GM19351 (cell line): ENCODE measurements around the gene MGMT.

ENCODE experiments used
- ATAC-seq: cut with Tn5 transposase; IDR thresholded peaks from one replicate; pipeline ENCODE4 v1.9.1; 2021; ENCODE audit warnings: mild to moderate bottlenecking, moderate library complexity; ENCODE audit not compliant: unreplicated experiment

Gene MGMT

DNA sequence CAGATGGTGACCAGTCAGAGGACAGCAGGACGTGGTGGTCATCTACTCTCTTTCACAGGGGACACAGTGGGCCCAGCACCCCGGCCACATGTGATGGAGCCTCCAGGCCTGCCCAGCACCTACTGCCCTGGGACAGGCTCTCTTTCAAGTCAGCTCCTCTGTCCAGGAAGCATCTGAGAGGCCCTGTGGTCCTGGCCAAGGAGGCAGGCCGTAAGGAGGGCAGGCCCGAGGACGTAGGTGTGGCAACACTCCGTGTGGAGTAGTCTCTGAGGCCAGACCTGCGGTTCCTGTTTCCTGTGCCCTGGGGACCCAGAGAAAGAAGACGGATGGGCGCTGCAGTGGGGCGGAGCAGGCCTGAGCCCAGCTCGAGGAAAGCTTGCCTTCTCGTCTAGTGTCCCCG is 317.9 kb downstream of the MGMT start:
- no peak for ATAC-seq

DNA sequence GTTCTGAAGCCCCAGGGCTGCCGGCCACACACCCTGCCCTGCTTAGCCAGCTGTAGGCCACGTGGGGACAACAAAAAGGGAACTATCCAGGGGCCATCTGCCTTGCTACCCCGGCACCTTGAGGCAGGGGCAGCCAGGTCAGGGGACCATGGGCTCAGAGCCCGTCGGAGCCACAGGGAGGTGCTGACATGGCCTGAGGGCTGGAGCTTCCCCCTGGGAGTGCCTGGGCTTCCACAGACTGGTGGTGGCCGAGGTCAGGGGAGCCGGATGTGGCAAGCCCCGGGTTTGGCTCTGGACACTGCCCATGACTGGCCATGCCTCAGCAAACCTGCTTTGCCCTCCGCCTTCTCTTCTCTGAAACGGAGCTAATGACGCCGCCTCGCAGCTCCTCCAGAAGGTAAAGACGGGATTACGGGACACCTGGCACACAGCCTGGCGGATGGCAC is 318.5 kb downstream of the MGMT start:
- ATAC-seq = no peak

DNA sequence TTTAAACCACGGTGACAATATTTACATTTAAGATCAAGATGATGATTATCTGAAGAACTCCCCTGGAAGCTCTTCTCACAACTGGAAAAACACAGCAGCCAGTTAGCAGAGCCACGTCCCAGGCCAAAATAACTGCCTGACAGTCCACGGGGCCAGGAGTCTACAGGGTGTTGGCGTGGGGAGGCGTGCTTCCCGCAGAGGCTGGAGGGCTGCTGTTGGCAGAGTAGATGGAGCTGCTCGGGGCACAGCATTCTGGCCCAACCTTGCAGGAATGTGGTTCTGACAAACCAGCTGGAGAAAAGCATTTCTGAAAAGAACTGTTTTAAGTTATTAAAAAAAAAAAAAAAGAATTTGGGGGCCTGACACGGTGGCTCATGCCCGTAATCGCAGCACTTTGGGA is 319.2 kb downstream of the MGMT start:
- no peak for ATAC-seq

DNA sequence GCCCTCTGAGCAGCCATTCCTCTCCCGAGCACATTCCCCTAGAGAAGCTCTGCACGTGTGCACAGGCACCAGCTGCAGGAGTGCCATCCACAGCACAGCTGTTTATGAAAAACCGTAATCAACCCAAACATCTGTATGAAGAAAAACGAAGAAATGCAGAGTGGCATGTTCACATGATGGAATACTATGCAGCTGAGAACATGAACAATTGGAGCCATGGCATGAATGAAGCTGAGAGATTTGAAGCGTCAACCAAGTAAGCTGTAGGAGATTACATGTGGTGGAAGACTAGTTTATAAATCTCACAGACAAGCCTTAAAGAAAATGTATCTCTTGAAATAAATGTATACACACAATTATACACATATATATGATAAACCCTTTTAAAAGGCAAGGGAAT is 320.5 kb downstream of the MGMT start:
- ATAC-seq = no peak

DNA sequence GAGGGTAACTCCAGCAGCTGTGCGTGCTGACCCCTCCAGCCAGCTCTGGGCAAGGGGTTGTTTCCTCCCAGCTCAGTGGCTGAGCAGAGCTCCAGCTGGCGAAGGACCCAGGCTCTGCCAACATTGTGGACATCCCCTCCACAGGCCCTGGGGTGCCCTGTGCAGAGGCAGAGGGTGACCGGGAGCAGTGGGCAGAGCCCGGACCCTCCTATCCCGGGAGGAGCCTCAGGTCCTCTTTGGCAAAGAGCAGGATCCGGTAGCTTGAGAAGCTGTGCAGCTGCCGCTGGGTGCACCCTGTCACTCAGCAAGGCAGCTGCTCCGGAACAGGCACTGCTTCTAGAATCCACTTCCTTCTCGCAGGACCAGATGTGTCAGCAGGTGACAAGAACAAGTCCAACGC is 321.2 kb downstream of the MGMT start:
- no peak for ATAC-seq

DNA sequence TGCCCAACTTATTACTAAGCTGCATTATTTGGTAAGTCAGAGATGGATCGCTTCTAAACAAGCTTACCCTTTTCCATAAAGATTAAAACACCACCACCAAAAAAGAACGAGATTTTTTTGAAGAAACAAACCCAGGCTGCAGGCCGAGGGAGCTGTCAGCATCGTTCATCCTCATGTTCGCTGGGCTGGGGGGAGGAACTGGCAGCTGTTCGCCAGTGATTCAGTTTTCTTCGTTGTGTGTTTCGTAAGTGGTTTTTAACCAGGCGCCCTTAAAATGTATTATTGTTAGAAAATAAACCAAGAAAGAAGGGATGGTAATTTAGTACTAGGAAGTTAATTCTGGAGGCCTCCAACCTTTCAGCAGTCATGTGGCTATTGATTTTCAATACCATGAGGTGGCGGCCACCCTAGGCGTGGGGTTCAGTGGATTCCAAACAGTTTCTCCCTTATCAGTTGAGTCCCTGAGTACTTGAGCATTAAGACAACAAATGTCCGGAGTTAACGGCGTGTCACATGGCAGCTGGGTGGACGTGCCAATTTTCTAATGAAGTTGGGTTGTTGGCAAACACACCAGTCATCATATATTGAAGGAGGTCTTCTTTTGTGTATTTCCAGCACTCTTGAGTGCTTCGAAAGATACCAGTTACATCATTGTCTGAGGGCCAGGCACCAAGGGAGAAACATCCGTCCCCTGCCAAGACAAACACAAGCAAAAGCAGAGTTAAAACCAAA is 323.8 kb downstream of the MGMT start:
- no peak for ATAC-seq

DNA sequence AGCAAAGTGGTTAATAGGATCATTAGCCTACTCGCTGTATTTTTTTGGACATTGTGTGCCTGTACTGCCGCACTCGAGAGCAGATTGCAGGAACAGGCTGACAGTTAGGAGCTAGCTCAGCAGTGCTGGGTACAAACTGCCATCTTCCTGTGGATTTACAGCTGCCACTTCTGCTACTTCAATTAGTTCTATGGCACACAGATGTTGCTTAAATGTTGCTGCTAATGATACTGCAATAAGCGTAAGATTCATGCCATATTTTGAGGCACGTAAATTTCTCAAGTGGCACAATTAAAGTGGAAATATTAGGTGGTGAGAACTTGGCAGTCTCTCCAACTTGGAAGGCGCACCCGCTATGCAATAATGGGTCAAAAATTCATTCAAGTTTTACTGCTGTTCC is 325.1 kb downstream of the MGMT start:
- ATAC-seq = no peak

DNA sequence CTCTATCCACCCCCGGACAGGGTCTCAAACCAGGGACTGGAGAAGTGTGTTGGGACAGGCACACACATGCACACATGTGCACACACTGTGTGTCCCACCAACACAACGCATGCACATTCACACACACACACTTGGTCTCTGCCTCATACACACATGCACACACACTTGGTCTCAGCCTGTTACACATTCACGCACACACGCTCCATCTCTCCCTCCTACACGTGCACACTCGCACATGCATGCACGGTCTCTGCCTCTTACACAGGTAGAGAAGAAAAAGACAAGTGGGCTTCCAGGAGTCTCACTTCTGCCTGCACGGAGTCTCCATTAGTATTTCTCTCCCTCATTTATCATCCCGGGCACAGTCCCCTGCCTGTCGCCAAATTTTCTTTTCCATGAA is 325.8 kb downstream of the MGMT start:
- ATAC-seq = no peak

DNA sequence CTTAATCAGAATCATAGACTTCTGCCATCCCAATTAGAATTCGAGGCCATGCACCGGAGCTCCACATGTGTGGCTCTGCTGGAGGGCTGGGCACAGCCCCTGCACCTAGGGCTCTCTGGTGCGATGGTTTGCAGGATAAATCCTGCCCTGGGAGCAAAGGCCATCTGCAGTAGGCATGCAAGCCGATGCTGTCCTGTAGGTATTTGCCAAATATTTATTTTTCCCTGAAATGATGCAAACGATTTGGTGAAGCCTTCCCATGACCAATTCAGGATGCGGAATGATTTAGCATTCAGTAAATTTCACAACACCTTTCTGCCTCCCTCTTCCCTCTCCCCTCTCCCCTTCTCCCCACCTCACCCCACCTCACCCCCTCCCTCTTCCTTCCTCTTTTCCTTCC is 326.4 kb downstream of the MGMT start:
- ATAC-seq = no peak

DNA sequence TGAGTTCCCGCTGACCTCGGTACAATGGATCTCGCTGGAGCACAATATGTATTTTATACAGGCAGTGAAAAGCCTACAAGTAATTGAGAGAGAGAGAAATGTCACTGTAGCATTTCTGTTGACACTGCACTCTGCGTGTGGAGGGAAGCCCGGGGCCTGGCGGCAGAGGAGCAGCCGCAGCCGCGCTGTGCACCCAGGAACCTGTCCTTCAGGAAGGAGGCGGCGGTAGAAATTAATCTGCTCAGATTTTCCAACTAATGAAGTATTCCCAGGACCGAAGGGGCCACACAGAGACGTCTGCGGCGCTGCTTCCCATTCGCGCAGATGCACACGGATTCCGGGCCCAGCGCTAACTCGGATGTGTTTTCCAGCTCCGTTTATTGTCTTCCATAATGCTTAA is 327.0 kb downstream of the MGMT start:
- no peak for ATAC-seq

DNA sequence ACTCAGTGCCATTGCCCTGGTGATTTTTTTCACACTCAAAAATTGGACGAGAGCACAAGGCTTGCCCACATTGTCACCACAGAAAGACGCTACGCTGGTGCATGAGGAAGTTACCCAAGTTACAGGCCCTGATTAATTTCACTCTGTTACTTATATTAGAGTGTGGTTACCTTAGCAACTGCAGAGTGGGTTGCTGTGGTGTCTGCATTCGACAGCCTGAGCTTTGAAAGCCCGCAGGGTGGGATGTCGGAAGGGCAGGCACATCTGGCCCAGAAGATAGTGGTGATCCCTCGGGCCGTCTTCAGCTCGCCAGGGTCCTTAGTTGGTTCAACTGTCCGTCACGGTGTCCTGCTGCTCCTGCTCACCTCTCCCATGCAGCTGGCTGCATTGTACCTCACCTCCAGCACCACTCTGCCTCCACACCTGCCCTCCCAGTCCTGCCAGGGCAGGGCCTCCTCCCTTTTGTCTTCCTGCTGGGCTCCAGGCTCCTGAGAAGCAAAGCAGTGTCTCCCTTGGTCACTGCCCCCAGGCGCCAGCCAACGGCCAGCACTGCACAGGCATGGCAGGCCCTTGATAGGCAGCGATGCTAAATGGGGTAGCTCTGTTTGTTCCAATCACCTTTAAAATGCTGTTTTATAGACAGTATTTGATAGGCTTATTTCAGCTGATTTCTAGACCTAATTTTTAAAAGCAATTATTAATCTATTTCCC is 329.8 kb downstream of the MGMT start:
- ATAC-seq = no peak

DNA sequence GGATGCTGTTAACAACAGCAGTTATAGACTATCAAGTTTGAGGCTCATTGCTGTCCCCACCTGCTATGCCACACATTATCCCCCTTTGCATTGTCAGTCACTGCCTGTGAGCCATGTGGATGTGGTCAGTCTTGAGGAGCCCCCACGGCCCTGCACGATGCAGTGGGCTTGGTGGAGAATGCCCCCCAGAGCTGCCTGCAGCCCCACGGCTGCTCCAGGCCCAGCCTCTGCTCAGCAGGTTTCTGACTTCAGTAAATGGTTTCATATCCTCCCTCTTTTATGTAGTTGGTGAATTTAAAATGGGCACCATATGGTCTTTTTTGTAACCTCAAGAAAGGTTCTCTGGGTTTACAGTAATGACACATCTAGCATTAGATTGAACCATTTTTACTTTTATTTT is 332.9 kb downstream of the MGMT start:
- ATAC-seq = no peak

DNA sequence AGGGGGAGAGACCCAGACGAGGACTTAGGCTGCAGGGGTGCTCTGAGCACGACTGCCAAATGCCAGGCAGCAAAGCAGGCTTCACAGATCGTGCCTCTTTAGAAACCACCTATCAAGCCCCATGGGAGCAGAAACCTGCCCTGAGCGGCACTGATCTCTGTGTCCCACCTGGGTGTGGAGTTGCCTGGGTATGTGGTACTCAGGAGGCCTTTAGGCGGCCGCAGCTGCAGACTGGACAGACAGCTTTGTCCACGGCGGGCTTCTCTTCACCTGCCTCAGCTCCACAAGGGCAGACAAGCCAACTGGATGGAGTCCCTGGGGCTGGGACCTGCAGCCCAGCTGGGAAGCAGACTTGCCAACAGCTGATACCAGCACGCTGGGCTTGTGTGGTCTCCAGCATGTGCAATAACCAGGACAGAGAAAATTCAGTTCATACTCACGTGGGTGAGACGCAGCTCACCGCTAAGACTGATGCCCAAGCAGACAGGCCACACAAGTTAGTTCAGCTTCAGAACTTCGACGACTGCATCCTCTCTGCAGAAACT is 333.8 kb downstream of the MGMT start:
- no peak for ATAC-seq

DNA sequence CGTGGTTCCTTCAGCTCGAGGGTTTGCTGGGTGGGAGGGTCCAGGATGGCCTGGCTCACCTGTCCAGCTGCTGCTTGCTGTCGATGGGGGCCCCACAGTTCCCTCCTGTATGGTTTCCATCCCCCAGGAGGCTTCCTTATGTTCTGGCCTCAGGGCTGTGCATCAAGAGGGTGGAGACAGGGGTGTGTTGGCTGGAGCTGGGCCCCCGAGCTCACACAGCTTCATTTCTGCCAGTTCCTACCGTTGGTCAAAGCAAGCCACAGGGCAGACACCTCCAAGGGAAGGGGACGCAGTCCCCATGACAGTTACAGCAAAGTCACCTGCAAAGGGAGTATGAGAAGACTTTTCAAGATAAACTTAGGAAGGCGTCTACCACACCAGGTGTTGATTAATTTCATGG is 340.2 kb downstream of the MGMT start:
- no peak for ATAC-seq

DNA sequence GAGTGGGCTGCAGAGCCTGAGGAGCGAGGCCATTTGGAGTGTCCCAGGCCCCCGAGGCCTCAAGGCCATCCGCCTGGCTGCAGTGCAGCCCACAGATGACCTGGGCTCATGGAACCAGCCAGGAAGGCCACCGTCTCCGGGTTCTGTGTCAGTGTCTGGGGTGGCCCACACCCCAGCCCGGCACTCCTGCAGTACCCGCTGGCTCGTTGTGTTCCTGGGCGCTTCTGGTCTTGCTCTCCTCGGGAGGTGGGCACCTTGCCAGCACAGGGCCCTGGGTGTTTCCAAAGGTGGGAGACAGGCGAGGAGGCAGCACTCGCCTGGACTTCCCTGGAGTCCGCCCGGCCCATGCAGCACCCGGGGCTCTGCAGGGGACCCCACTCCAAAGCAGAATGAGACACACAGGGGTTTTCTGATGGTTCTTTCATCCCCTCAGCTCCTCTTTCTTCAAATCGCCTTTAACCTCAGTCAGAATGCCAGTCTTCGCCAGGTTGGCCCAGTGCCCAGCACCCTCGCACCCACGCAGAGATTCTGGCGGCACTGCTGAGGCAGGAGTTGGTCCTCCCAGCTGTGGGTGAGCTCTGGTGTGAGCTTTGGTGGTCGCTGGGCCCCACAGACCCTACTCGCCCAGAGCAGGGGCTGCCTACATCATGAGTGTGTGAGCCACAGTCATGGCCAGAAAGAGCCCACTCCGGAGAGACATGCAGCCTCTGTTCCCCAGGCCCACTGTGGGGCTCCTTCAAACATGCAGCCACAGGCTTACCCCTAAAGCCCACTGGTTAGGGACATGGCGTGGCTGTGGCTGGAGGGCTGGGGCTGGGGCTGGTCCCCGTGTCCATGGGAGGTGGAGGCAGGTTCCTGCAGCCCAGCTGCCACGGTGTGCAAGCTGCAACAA is 341.3 kb downstream of the MGMT start:
- no peak for ATAC-seq

DNA sequence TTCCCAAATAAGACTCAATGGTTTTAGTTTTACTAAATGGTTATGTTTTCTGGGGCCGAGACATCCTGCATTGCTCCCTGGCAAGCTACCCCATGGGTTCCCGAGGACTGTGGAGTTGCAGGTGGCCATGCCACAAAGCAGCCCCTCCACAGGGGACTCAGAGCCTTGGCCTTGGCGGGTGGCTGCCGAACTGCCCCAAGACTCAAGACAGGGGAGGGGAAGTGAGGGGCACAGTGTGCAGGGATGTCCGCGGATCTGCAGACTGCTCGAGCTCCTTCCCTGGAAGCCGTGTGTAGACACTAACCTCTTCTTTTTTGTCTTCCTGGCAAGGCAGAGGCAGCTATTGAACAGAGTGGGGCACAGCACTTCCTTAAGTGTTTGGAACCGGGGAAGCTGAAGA is 342.4 kb downstream of the MGMT start:
- no peak for ATAC-seq

DNA sequence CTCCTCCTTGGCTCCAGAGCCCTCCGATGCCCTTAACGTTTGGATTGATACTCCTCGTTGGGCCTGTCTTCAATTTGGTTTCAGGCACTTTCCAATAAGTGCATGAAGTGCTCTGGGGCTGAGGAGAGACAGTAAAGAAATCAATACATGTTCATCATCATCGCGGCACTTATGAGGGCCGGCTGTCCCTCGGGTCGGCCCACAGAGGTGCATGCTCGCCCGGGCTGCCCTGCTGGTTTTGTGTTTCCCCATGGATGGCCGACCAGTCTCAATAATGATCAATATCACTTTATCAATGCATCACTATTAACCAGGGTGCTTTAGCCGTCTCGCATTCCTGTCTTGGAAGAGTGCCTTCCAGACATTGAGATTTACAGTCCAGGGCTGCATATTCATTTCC is 342.8 kb downstream of the MGMT start:
- ATAC-seq = no peak

DNA sequence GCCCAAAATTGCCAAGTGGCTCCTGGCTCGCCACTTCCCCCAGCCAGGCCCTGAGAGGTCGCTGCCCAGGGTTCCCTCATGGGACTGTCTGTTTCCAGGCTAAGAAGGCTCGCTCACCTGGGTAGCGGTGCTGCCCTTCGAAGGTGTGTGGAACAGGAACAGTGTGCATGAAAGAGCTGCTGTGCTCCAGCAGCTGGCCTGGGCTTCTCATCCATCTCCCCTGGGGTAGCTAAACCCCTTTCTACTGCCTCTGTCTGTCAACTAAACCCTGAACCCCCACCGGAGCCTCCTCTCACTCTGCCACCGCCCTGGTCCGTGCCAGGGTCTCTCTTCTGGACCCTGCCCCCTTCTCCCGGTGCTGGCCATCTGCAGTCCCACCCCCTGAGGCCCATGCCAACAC is 344.2 kb downstream of the MGMT start:
- ATAC-seq = no peak

DNA sequence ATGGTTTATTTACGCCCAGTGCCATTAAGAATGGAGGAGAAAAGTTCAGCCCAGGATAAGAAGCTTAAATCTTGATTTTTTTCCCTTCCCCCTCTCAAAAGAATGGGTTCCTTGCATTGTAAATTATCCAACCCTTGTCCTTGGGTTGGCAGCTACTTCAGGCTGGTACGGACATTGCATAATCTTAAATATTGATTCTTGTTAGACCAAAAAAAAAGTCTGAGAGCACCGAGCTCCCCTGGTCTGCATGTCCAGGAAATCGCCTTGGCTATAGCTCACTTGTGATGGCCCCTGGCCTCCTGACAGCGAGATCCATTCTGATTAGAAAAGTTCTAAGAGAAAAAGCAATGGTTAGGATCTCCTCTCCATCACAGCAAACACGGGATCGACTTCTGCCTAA is 345.4 kb downstream of the MGMT start:
- ATAC-seq = no peak

DNA sequence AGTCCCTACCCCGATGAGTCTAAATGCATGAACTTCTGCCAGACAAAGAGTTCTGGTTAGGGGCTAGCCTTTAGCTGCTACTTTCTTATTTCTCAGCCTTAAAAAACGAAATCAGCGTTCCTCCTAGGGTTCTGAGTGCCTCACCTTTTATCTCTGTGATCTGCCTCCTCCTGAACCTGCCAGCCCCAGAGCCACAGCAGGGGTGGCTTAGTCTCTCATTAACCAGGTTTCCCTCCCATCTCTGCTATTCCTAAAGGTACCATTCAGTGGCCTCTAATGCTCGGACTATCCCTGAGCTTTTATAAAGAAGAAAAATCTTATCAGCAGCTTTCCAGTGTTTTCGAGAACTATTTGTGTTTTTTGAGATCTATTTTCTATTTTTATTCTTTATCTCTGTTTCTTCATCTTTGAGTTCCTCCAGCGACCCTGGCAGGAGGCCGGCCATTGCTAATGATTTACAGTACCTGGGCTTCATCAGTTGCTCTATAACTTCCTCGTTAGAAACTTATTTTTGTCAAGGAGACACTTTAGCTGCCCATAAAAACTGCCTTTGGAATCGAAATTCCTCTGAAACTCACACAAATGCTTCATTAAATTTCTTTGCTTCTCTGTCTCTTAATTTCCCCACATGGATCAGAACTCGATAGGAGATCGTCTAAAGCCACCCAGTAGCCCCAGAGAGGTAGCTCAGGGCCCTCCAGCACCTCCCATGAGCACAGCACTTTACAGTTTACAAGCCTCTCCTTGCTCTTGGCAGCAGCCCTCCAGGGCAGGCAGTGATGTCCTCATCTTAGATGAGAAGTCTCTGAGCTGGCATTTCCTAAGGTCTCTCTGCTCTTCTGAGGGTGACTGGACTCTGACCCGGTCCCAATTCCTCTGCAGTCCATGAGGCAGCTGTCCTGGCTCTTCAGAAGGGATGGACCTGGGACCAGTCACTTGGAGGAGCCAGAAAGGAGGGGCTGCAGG is 347.9 kb downstream of the MGMT start:
- no peak for ATAC-seq
